ENCODE data around the gene SCFD2.

DNA sequence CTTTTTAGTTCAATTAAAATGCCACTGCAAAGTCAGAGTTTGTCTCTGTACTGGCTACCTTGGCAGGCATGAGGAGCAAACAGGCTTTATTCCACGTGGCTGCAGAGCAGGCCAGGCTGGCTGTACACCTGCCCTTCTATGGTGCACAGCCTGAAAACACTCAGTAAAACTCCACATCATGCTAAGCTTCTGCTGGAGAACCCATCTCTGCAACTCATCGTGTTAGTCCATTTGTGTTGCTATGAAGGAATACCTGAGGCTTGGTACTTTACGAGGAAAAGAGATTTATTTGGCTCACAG is 214.4 kb downstream of the SCFD2 start:
- no peak for TF ChIP-seq MAFK (IDR thresholded peaks at IDR 0.05; ENCODE audit: partially characterized antibody)
- TF ChIP-seq CTCF (IDR thresholded peaks at IDR 0.05), result no peak
- TF ChIP-seq POLR2A (IDR thresholded peaks at IDR 0.05; ENCODE audit: low read length), result no peak
- no peak for TF ChIP-seq CBX2 (IDR thresholded peaks at IDR 0.05; ENCODE audit: borderline replicate concordance, low read depth)
- TF ChIP-seq SREBF2 (IDR thresholded peaks at IDR 0.05), result no peak
- no peak for TF ChIP-seq NR3C1 (IDR thresholded peaks at IDR 0.05)
- no peak for TF ChIP-seq RFX5 (IDR thresholded peaks at IDR 0.05)
- TF ChIP-seq, protein P1, sequence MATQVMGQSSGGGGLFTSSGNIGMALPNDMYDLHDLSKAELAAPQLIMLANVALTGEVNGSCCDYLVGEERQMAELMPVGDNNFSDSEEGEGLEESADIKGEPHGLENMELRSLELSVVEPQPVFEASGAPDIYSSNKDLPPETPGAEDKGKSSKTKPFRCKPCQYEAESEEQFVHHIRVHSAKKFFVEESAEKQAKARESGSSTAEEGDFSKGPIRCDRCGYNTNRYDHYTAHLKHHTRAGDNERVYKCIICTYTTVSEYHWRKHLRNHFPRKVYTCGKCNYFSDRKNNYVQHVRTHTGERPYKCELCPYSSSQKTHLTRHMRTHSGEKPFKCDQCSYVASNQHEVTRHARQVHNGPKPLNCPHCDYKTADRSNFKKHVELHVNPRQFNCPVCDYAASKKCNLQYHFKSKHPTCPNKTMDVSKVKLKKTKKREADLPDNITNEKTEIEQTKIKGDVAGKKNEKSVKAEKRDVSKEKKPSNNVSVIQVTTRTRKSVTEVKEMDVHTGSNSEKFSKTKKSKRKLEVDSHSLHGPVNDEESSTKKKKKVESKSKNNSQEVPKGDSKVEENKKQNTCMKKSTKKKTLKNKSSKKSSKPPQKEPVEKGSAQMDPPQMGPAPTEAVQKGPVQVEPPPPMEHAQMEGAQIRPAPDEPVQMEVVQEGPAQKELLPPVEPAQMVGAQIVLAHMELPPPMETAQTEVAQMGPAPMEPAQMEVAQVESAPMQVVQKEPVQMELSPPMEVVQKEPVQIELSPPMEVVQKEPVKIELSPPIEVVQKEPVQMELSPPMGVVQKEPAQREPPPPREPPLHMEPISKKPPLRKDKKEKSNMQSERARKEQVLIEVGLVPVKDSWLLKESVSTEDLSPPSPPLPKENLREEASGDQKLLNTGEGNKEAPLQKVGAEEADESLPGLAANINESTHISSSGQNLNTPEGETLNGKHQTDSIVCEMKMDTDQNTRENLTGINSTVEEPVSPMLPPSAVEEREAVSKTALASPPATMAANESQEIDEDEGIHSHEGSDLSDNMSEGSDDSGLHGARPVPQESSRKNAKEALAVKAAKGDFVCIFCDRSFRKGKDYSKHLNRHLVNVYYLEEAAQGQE (IDR thresholded peaks at IDR 0.05), result no peak
- no peak for TF ChIP-seq MYC (IDR thresholded peaks at IDR 0.05; ENCODE audit: borderline replicate concordance, low read length)
